ENCODE measurements around the gene DPF3.
"Not testable (repeated sequence)": the region's sequence is repeated elsewhere in the genome, so short reads cannot be mapped to it uniquely, and the experiment has no call there.

DPF3 gene

DNA sequence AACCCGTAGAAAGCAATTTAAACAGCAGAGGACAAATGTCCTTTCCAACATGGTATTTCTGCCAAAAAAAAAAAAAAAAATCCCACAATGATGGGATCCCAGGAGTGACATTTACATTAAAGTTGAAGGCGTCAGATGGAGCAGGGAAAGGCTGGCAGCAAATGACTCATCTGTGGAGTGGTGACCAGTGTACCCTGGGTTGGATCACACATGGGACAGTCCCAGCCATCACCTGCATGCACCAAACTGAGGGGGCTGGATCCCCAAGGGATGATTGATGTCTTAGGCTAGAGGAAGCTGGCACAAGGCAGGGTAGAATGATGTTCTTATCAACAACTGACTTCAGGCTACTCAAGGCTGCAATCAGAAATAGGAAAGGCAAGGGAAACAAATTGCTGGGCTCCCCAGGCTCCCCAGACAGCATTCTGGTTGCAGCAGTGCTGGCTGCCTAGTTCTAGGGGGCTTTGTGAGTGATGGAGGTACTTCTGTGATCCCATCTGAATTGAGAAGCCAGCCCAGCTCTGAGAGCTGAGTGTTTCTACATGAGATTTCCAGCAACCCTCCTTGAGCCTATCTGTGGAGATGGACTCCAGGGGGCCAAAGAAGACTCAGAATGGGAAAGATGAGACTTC, 117.9 kb downstream of the DPF3 start:
- in situ Hi-C loops (cut with MboI; ENCODE audit: low sequenced_read_pairs) = no loop called here

DNA sequence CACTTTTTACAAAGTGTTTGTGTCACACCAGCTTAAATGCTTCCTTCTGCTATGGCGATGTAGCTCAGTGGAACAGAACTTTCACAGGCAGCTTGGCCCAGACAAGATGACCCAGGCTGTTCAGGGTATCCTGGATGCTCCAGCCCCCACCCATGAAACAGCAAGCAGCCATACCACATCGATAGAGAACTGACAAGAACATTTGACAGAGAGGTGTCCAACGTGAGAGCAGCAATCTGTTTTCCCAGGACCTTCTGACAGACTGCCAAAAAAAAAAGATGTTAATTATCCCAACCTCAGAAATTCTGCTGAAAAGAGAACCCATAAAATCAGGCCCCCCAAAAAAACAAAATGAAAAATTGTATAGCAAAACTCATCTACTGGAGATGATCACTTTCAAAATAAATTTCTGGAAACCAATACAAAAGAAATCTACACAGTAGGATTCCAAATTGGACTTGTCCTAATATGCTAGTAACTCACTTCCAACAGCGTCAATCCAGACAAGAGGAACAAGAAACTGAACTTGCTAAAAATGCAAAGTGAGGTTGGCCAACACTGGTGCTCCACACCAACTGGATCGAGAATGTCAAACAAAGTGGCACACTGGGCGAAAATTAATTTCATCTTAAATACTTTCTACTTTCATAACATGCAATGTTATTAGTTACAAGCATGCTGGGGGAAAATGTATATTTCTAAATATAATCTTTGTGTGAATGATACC, 118.8 kb downstream of the DPF3 start:
- in situ Hi-C loops (cut with MboI; ENCODE audit: low sequenced_read_pairs) = no loop called here

- in situ Hi-C loops (cut with MboI; ENCODE audit: low sequenced_read_pairs) = no loop called here
Observed at GRCh38 chr14:72774141-72774540, 119.8 kb downstream of the DPF3 start.

DNA sequence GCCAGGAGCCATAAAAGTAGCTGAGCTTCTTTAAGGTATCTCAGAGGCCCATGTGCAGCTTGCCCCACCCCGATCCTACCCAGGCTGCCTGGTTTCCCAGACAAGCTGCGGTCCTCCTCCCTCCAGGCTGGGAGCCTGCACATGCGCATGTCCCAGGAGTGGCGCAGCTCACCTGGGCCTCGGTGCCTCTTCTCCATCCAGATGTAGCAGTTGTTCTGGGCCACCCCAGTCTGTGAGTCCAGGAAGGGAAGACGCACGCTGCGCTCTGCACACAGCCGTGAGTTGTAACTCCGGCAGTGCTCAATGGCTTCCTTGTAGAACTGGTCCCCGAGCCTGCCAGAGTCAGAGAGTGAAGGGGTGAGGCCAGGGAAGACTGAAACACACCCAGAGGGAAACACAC, 122.3 kb downstream of the DPF3 start:
- in situ Hi-C loops (cut with MboI; ENCODE audit: low sequenced_read_pairs) = no loop called here

- in situ Hi-C loops (cut with MboI; ENCODE audit: low sequenced_read_pairs) = no loop called here
Observed at GRCh38 chr14:72766296-72766695, 127.6 kb downstream of the DPF3 start.

DNA sequence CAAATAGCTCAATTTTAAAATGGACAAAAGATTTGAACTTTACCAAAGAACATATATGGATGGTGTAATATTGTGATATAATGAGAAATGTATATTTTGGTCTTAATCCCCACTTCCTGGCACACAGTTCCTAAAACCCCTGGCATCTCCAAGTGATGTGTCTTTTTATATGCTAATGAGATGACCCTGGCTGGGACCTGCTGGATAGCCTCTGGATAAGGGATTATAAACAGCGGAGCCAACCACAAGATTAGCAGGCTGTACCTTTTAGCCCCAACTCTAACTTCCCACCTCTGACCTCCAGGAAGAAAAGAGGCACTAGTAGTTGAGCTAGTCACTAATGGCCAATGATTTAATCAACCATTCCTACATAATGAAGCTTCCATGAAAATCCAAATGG, 130.0 kb downstream of the DPF3 start:
- in situ Hi-C loops (cut with MboI; ENCODE audit: low sequenced_read_pairs) = no loop called here

DNA sequence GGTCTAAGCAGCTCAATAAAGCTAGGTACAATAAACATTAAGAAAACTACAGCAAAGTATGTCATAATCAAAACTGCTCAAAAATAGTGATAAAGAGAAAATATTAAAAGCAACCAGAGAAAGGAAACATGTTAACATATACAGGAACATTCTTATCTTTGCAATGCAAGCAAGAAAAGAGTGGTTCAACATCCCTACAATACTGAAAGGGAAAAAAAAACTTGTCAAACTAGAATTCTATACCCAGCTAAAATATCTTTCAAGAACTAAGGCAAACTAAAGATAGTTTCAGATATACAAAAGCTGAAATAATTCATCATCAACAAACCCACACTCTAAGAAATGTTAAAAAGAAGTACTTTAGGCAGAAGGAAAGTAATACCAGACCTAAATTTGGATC, 134.2 kb downstream of the DPF3 start:
- in situ Hi-C loops (cut with MboI; ENCODE audit: low sequenced_read_pairs) = no loop called here

DNA sequence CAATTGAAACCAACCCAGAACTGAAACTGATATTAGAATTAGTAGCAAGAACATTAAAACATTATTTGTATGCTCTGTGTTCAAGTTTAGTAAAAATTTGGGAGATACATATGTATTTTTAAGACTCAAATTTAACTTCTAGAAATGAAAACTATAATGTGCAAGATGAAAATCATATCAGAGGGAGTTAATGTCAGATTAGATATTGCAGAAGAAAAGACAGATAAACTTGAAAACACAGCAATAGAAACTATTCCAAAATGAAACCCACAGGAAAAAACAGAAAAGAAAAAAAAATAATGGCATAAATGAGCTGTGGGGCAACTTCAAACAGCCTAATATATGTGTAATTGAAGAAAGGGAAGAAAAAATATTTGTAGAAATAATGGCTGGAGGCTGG, 134.9 kb downstream of the DPF3 start:
- in situ Hi-C loops (cut with MboI; ENCODE audit: low sequenced_read_pairs) = no loop called here

GRCh38 chr14:72758420-72758819, 135.5 kb downstream of the DPF3 start:
- in situ Hi-C loops (cut with MboI; ENCODE audit: low sequenced_read_pairs) = no loop called here

DNA sequence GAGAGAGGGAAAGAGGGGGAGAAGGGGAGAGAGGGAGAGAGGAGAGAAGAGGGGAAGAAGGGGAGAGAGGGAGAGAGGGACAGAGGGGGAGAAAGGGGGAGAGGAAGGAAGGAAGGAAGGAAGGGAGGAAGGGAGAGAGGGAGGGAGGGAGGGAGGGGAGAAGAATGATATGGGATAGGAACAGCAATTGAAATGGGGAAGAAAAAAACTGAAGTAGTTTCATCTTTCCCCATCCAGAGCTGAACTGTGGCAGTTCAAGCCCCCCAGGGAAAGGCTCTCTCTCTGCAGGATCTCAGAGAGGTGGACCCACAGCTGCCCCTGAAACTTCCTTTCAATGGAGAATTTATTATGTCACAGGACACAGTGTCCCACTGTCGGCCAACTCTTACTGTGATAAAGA, 136.9 kb downstream of the DPF3 start:
- in situ Hi-C loops (cut with MboI; ENCODE audit: low sequenced_read_pairs) = no loop called here

GRCh38 chr14:72755766-72756165, 138.1 kb downstream of the DPF3 start:
- in situ Hi-C loops (cut with MboI; ENCODE audit: low sequenced_read_pairs) = no loop called here

GRCh38 chr14:72754949-72755348, 139.0 kb downstream of the DPF3 start:
- in situ Hi-C loops (cut with MboI; ENCODE audit: low sequenced_read_pairs) = no loop called here

DNA sequence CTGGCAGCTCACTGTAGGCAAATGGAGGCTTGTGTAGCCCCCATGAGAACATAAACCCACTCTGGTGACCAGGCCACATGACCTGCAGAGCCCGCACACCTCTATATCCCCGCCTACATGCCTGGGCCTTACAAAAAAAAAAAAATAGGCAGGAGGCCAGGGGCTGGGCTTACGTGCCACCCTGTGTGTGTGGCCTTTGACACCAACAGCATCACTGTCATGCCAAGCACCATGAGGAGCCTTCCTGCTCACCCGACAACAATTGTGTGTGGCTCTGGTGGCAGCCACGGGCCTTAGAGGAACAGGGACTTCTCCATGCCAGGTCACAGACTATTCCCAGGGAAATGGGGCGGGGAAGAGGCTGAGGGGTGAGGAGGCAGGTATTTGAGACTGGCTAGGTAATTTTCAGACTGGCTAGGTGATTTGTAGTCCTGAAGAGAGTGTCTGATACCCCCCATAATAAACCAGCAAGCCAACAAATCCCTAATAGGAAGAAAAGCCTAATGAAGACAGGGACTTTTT, 140.0 kb downstream of the DPF3 start:
- in situ Hi-C loops (cut with MboI; ENCODE audit: low sequenced_read_pairs) = no loop called here

GRCh38 chr14:72753044-72753710, 140.7 kb downstream of the DPF3 start:
- in situ Hi-C loops (cut with MboI; ENCODE audit: low sequenced_read_pairs) = no loop called here

GRCh38 chr14:72752034-72752412, 141.9 kb downstream of the DPF3 start:
- in situ Hi-C loops (cut with MboI; ENCODE audit: low sequenced_read_pairs) = no loop called here

DNA sequence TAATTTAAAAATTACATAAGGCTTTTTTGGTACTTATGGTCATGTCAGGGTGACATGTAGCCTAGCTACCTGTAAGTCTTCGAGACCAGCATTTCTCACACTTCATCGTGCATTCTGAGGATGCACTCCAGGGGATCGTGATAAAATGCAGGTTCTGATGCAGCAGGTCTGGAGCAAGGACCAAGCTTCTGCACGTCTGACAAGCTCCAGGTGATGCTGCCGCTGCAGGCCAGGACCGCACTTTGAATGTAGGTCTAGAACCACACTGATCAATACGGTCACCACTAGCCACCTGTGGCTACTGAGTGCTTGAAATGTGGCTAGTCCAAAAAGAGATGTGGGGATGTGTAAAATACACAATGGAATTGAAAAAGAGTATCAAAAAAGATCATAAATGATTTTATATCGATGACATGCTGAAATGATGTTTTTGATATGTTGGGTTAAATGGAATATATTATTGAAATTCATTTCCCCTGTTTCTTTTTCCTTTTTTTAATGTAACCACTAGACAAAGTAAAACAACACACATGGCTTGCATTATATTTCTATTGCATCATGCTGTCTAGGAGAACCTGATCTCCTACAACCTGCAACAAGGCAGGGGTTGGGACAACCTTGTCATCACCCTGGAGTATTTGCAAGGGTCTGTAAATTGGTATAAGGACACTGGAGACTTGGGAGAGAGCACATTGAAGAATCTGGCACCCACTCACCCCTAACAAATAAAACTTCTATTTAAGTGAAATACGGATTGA, 142.4 kb downstream of the DPF3 start:
- in situ Hi-C loops (cut with MboI; ENCODE audit: low sequenced_read_pairs) = no loop called here

DNA sequence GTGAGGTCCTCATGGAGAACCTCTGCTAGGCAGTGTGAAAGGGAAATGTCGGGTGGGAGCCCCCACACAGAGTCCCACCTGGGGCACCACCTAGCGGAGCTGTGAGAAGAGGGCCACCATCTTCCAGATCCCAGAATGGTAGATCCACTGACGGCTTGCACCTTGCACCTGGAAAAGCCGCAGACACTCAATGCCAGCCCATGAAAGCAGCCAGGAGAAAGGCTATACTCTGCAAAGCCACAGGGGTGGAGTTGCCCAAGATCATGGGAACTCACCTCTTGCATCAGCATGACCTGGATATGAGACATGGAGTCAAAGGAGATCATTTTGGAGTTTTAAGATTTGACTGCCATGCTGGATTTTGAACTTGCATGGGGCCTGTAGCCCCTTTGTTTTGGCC, 145.0 kb downstream of the DPF3 start:
- in situ Hi-C loops (cut with MboI; ENCODE audit: low sequenced_read_pairs) = not testable (repeated sequence)

- in situ Hi-C loops (cut with MboI; ENCODE audit: low sequenced_read_pairs) = no loop called here
Observed at GRCh38 chr14:72747652-72748051, 146.2 kb downstream of the DPF3 start.

DNA sequence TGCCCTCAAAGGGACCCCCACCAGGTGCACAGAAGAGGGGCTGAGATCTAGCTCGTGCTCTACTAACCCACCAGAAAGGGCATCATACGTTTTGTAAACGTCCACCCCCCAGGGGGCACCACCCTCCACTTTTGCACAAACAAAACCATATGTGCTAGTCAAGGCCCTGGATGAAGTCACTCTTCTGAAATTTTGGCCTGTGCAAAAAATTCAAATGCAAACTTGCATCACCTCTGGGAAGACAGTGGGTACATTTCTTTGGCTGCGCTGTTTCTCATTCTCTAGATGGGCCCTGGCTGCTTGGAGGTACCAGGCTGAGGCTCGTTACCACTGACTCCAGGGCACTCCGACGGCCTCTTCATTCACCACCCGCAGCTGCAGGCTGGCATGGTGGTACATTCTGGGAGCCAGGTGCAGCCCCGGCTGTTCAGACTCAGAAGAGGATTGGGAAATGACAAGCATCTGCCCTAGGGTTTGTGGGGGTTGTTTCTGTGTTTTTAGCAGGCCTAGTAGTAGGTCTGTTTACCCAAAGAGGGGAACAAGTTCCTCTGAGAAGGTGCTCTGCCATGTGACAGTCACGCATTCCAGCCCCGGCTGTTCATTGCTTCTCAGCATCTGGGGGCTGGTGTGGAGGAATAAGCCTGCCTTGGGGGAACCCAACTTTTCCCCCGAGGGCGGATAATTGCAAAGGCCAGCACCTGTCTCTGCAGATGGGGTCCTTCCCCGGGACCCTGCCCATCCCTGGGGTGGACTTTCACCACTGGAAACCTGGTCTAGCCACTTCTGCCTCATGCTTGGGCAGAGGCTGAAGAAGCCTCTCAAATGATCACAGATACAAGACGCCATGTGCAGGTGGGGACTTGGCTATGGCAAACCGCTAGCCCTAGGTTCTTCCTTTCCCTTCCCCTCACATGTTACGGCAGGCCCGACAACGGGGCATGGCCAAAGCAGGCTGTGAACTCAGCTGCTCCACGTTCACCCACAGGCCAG, 147.6 kb downstream of the DPF3 start:
- in situ Hi-C loops (cut with MboI; ENCODE audit: low sequenced_read_pairs) = no loop called here

- in situ Hi-C loops (cut with MboI; ENCODE audit: low sequenced_read_pairs) = no loop called here
Observed at GRCh38 chr14:72745546-72745945, 148.4 kb downstream of the DPF3 start.

All from HL-60/S4 (cell line).